ENCODE measurements around the gene ZER1.

- TF ChIP-seq, protein P1, sequence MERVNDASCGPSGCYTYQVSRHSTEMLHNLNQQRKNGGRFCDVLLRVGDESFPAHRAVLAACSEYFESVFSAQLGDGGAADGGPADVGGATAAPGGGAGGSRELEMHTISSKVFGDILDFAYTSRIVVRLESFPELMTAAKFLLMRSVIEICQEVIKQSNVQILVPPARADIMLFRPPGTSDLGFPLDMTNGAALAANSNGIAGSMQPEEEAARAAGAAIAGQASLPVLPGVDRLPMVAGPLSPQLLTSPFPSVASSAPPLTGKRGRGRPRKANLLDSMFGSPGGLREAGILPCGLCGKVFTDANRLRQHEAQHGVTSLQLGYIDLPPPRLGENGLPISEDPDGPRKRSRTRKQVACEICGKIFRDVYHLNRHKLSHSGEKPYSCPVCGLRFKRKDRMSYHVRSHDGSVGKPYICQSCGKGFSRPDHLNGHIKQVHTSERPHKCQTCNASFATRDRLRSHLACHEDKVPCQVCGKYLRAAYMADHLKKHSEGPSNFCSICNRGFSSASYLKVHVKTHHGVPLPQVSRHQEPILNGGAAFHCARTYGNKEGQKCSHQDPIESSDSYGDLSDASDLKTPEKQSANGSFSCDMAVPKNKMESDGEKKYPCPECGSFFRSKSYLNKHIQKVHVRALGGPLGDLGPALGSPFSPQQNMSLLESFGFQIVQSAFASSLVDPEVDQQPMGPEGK (CRISPR knock-in tag; IDR thresholded peaks at IDR 0.05; ENCODE audit: borderline replicate concordance): no peak
- no peak for TF ChIP-seq ESRRG (CRISPR knock-in tag; IDR thresholded peaks at IDR 0.05)
- no peak for TF ChIP-seq CSRNP3 (CRISPR knock-in tag; IDR thresholded peaks at IDR 0.05)
- no peak for TF ChIP-seq OSR1 (CRISPR knock-in tag; IDR thresholded peaks at IDR 0.05)
- TF ChIP-seq PPARA (CRISPR knock-in tag; IDR thresholded peaks at IDR 0.05; ENCODE audit: borderline replicate concordance): no peak
- TF ChIP-seq ZNF70 (CRISPR knock-in tag; IDR thresholded peaks at IDR 0.05): no peak
- TF ChIP-seq ZFP3 (CRISPR knock-in tag; IDR thresholded peaks at IDR 0.05): no peak
- TF ChIP-seq TSHZ2 (CRISPR knock-in tag; IDR thresholded peaks at IDR 0.05): no peak
- TF ChIP-seq BACH2 (CRISPR knock-in tag; IDR thresholded peaks at IDR 0.05; ENCODE audit: borderline replicate concordance): no peak
Measured at GRCh38 chr9:128712451-128713410, 59.0 kb downstream of the ZER1 start.
